HG03066 (cell line): Measurements from ENCODE around the gene CKAP2.
"Not testable (repeated sequence)": the region's sequence is repeated elsewhere in the genome, so short reads cannot be mapped to it uniquely, and the experiment has no call there.

Experiments
- ATAC-seq: cut with Tn5 transposase; IDR thresholded peaks from one replicate; pipeline ENCODE4 v1.9.1; 2021; ENCODE audit warnings: low read depth; ENCODE audit not compliant: unreplicated experiment

CKAP2 gene

DNA sequence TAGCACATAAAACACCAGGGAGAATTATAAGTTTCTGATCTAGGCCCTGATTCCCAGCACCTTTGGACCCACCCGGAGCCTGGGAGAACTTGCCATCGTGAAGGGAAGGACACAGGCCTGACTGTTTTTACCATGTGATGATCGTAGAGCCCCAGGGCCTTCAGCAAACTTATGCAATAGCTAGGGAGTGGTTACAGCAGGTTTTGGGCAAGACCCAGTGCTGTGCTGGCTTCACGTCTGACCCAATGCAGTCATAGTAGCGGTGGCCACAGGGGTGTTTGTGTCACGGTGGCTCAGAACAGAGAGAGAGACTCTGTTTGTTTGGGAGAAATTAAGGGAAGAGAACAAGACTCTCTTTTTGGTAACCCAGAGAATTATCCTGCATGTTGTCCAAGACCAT lies 68.0 kb downstream of the CKAP2 start:
- not testable (repeated sequence) for ATAC-seq
